Lower lobe of right lung (tissue), 2 donors: ENCODE results near the gene SERF2. TPM values are rescaled to one million over a fixed set of nuclear protein-coding genes. Genes with fewer than 3 reads are reported as not detected.
A peak's percentile ranks its signal among the peaks of the same experiment; 100 is the strongest.
"Not testable (repeated sequence)": the region's sequence is repeated elsewhere in the genome, so short reads cannot be mapped to it uniquely, and the experiment has no call there.

ENCODE experiments used
- ATAC-seq, 2 donors: fragments of 200-7000 bp; cut with Tn5 transposase; one replicate each; pipeline ENCODE4 v1.9.1; 2020 to 2022; ENCODE audit warnings: mild to moderate bottlenecking in 2 of 2, moderate library complexity in 2 of 2
- DNase-seq: peaks from one replicate; pipeline ENCODE4 v3.0.0-alpha.2; 2020
- H3K27ac ChIP-seq: fragments of 200-600 bp; one replicate; pipeline ENCODE4 v1.8.0; 2022
- H3K27me3 ChIP-seq: fragments of 200-600 bp; one replicate; pipeline ENCODE4 v1.8.0; 2022; ENCODE audit warnings: low read depth
- H3K36me3 ChIP-seq: fragments of 200-600 bp; one replicate; pipeline ENCODE4 v1.8.0; 2022; ENCODE audit warnings: mild to moderate bottlenecking
- H3K4me1 ChIP-seq: fragments of 200-600 bp; one replicate; pipeline ENCODE4 v1.8.0; 2022
- H3K4me3 ChIP-seq: fragments of 200-600 bp; one replicate; pipeline ENCODE4 v1.8.0; 2022; ENCODE audit warnings: mild to moderate bottlenecking
- H3K9me3 ChIP-seq: fragments of 200-600 bp; one replicate; pipeline ENCODE4 v1.8.0; 2022
- CTCF ChIP-seq: fragments of 200-600 bp; IDR thresholded peaks from one replicate; pipeline ENCODE4 v1.8.0; 2022; ENCODE audit warnings: antibody characterized with exemption, mild to moderate bottlenecking
- intact Hi-C: fragments of 100-400 bp; cut with DNase I; formaldehyde crosslinking; loops from one replicate; pipeline ENCODE4 v1.11.0; 2022
- total RNA-seq: library from RNA; stranded (reverse); fragmentation: NEBNext Ultra II Directional; extraction: Animal tissue kit (Norgen Biotek cat#: 25700); gene quantifications from one replicate; pipeline ENCODE4 v1.2.1, GENCODE V29; 2021
- donor health status: DM: no; HTN: yes; CAD: no; lungs with severe emphysema.

The SERF2 gene
- total RNA-seq, 1 donor from 2014 or later = 827 TPM

GRCh38 chr15:43821505-43821904, 29.4 kb downstream of the SERF2 start:
- intact Hi-C loops = no loop called here
- no peaks in the 10 kb centered on the region for H3K27me3 ChIP-seq
- H3K9me3 ChIP-seq = no peaks in the 10 kb centered on the region
- H3K4me1 ChIP-seq = peaks cover 37% of the 10 kb centered on the region
- no peak for TF ChIP-seq CTCF
- H3K4me3 ChIP-seq = no peak overlapping the region
- DNase-seq = no peak
- H3K36me3 ChIP-seq = peaks cover 21% of the 10 kb centered on the region
- no peak overlapping the region for H3K27ac ChIP-seq
- ATAC-seq = no peak

- no peak for TF ChIP-seq CTCF
- Histone ChIP-seq H3K4me1 (peaks cover 51% of the 10 kb centered on the region), H3K9me3 (no peaks in the 10 kb centered on the region), H3K27ac (peak within 1 kb of the TSS; percentile 86), H3K36me3 (peaks cover 5% of the 10 kb centered on the region), H3K4me3 (peak within 1 kb of the TSS; percentile 68), H3K27me3 (no peaks in the 10 kb centered on the region)
- intact Hi-C loops = no loop called here
- DNase-seq (peak; percentile 96), ATAC-seq (peak; percentile 95 to 97)
These were observed 32.5 kb downstream of the SERF2 start, which contains the start of gene MFAP1 for GRCh38 chr15:43824302-43825246. MFAP1 (minus strand) TSS chr15:43824690; CDS start chr15:43824569, 121 bp downstream.

GRCh38 chr15:43825305-43825704, 33.2 kb downstream of the SERF2 start:
- not testable (repeated sequence) for DNase-seq, H3K9me3 ChIP-seq, ATAC-seq

GRCh38 chr15:43826029-43826507, 33.9 kb downstream of the SERF2 start:
- Histone ChIP-seq H3K36me3 (no peaks in the 10 kb centered on the region), H3K27me3 (no peaks in the 10 kb centered on the region), H3K4me3 (peak overlapping the region; percentile 63), H3K27ac (peak overlapping the region; percentile 74), H3K9me3 (no peaks in the 10 kb centered on the region), H3K4me1 (peaks cover 47% of the 10 kb centered on the region)
- no peak for ATAC-seq
- intact Hi-C loops = no loop called here
- TF ChIP-seq CTCF = no peak
- no peak for DNase-seq

More at GRCh38 chr15:43825305-43825704, 33.2 kb downstream of the SERF2 start:
- H3K27me3 ChIP-seq, H3K4me3 ChIP-seq, H3K27ac ChIP-seq, H3K36me3 ChIP-seq, intact Hi-C loops: not testable (repeated sequence)
- peaks cover 51% of the 10 kb centered on the region for H3K4me1 ChIP-seq

GRCh38 chr15:43826508-43827341, 34.6 kb downstream of the SERF2 start, which contains the start of gene WDR76:
WDR76 (plus strand) TSS chr15:43827002; CDS start chr15:43827033, 31 bp downstream.
- Histone ChIP-seq H3K27ac (peak within 1 kb of the TSS; percentile 74), H3K36me3 (no peaks in the 10 kb centered on the region), H3K27me3 (no peaks in the 10 kb centered on the region), H3K9me3 (no peaks in the 10 kb centered on the region), H3K4me3 (peak within 1 kb of the TSS; percentile 63), H3K4me1 (peaks cover 40% of the 10 kb centered on the region)
- ATAC-seq (peak; percentile 90), DNase-seq (peak; percentile 90)
- TF ChIP-seq CTCF = no peak
- intact Hi-C loops = no loop called here
